HepG2 (cell line): ENCODE results near the gene SLC6A8. TPM values are rescaled to one million over a fixed set of nuclear protein-coding genes. Genes with fewer than 3 reads are reported as not detected.
A peak's percentile ranks its signal among the peaks of the same experiment; 100 is the strongest.

ENCODE experiments used
- ATAC-seq: fragments of 200-7000 bp; cut with Tn5 transposase; 3 replicates; pipeline ENCODE4 v1.9.1; 2020; ENCODE audit warnings: mild to moderate bottlenecking, moderate library complexity
- BruUV-seq: library from RNA; stranded (reverse); fragments of 400-500 nt; replicated peaks from 2 replicates; lab custom pipeline; 2021; lab: Mats Ljungman, UMichigan
- CTCF ChIA-PET: fragments of 300-600 bp; formaldehyde crosslinking; extraction: SDS; loops from one replicate; lab custom pipeline; 2021; ENCODE audit warnings: low total read pairs, inconsistent platforms, low intra/inter-chr PET ratio; lab: Yijun Ruan, JAX
- POLR2A ChIA-PET: fragments of 350-600 bp; sonication (Branson Sonifier 250); formaldehyde crosslinking; loops from one replicate; lab custom pipeline; 2020; ENCODE audit warnings: antibody characterized with exemption, inconsistent platforms; lab: Yijun Ruan, JAX
- DNase-seq: peaks from one replicate; pipeline ENCODE4 v3.0.0-alpha.2; 2015; ENCODE audit warnings: low spot score
- FAIRE-seq: peaks from 3 replicates; lab custom pipeline; 2011; peaks lifted over from hg19 to GRCh38; lab: Jason Lieb, UNC
- H2AFZ ChIP-seq: one replicate; pipeline ENCODE4 v1.6.1; 2011; ENCODE audit warnings: low read length, inconsistent platforms
- H3K27ac ChIP-seq: fragments of 300-600 bp; 3 replicates; pipeline ENCODE4 v1.8.0; 2011; ENCODE audit warnings: mixed run types, mild to moderate bottlenecking, mixed read lengths, low read length, inconsistent platforms; ENCODE audit not compliant: insufficient read depth; ENCODE audit errors: extremely low read length
- H3K27me3 ChIP-seq, 2 experiments: fragments of 200-600 bp in 1 of 2; 2 replicates in 1 of 2; 3 replicates in 1 of 2; pipeline versions ENCODE4 v1.6.0 to v1.8.0; 2011; ENCODE audit warnings: low read length in 2 of 2, mild to moderate bottlenecking in 2 of 2, moderate library complexity in 2 of 2, inconsistent platforms in 1 of 2; ENCODE audit not compliant: insufficient read depth in 2 of 2, control insufficient read depth in 1 of 2
- H3K36me3 ChIP-seq, 2 experiments: fragments of 200-600 bp in 1 of 2; replicated peaks in 1 of 2; 2 replicates in 1 of 2; 3 replicates in 1 of 2; pipeline versions ENCODE4 v1.5.1 to v1.8.0; 2011; ENCODE audit warnings: low read length in 2 of 2, inconsistent platforms in 1 of 2; ENCODE audit not compliant: insufficient read depth in 2 of 2, control insufficient read depth in 1 of 2
- H3K4me1 ChIP-seq: 2 replicates; pipeline ENCODE4 v1.5.1; 2012; ENCODE audit warnings: low read length, inconsistent platforms; ENCODE audit not compliant: insufficient read depth
- H3K4me2 ChIP-seq: 2 replicates; pipeline ENCODE4 v1.6.0; 2011; ENCODE audit warnings: low read depth, low read length, inconsistent platforms
- H3K4me3 ChIP-seq, 3 experiments: fragments of 200-600 bp in 1 of 3; sonication (generic), shearing (Covaris generic) in 1 of 3; replicated peaks in 1 of 3; 2 replicates each; pipeline ENCODE4 v1.5.1; 2011 to 2016; ENCODE audit warnings: low read length in 3 of 3, inconsistent platforms in 2 of 3, low read depth in 2 of 3, mild to moderate bottlenecking in 2 of 3, control low read depth in 1 of 3, mixed read lengths in 1 of 3; ENCODE audit not compliant: insufficient read depth in 1 of 3
- H3K79me2 ChIP-seq: one replicate; pipeline ENCODE4 v1.6.1; 2011; ENCODE audit warnings: low read length, inconsistent platforms; ENCODE audit not compliant: insufficient read depth
- H3K9ac ChIP-seq: 2 replicates; pipeline ENCODE4 v1.6.0; 2011; ENCODE audit warnings: mild to moderate bottlenecking, low read depth, low read length, inconsistent platforms; ENCODE audit not compliant: insufficient read depth
- H3K9me3 ChIP-seq: 2 replicates; pipeline ENCODE4 v1.5.1; 2012; ENCODE audit warnings: mild to moderate bottlenecking, low read length
- H4K20me1 ChIP-seq: 2 replicates; pipeline ENCODE4 v1.6.0; 2011; ENCODE audit warnings: inconsistent platforms, mild to moderate bottlenecking, low read length, moderate library complexity; ENCODE audit not compliant: insufficient read depth
- BRD4 ChIP-seq: sonication (generic); formaldehyde crosslinking; IDR thresholded peaks from 2 replicates; pipeline ENCODE4 v1.4.0; 2020; ENCODE audit warnings: missing genetic modification reagents
- CENPT ChIP-seq: sonication (generic); formaldehyde crosslinking; IDR thresholded peaks from 2 replicates; pipeline ENCODE4 v1.8.0; 2022; ENCODE audit warnings: low read depth, mild to moderate bottlenecking, moderate library complexity, missing genetic modification reagents
- HNF1A ChIP-seq, 2 experiments: sonication (generic) in 1 of 2; formaldehyde crosslinking in 1 of 2; IDR thresholded peaks; 2 replicates each; pipeline versions ENCODE4 v1.4.0 to v1.6.1; 2016 to 2020; ENCODE audit warnings: borderline replicate concordance in 1 of 2, low read depth in 1 of 2, mild to moderate bottlenecking in 1 of 2, missing genetic modification reagents in 1 of 2
- KLF15 ChIP-seq: sonication (generic); formaldehyde crosslinking; IDR thresholded peaks from 2 replicates; pipeline ENCODE4 v1.8.1; 2023; ENCODE audit warnings: borderline replicate concordance, mild to moderate bottlenecking, inconsistent platforms, missing genetic modification reagents, mixed read lengths
- MAFK ChIP-seq, 2 experiments: IDR thresholded peaks in 1 of 2; conservative IDR thresholded peaks in 1 of 2; 2 replicates each; pipeline ENCODE4 v1.6.1; 2011; ENCODE audit warnings: improper control_type of control experiment in 2 of 2, low read length in 2 of 2
- MXI1 ChIP-seq: IDR thresholded peaks from 3 replicates; pipeline ENCODE4 v1.6.1; 2012; ENCODE audit warnings: low read depth, low read length, inconsistent platforms, borderline replicate concordance
- NFE2L1 ChIP-seq: sonication (generic); formaldehyde crosslinking; IDR thresholded peaks from 2 replicates; pipeline ENCODE4 v1.4.0; 2020; ENCODE audit warnings: missing genetic modification reagents, mild to moderate bottlenecking, borderline replicate concordance
- NR0B2 ChIP-seq: sonication (generic); formaldehyde crosslinking; IDR thresholded peaks from 2 replicates; pipeline ENCODE4 v1.4.0; 2020; ENCODE audit warnings: mild to moderate bottlenecking, missing genetic modification reagents
- NR1H2 ChIP-seq: sonication (generic); formaldehyde crosslinking; IDR thresholded peaks from 2 replicates; pipeline ENCODE4 v1.8.1; 2022; ENCODE audit warnings: low read depth, missing genetic modification reagents, borderline replicate concordance
- SNAI1 ChIP-seq: sonication (generic); formaldehyde crosslinking; IDR thresholded peaks from 2 replicates; pipeline ENCODE4 v1.5.0; 2020; ENCODE audit warnings: mild to moderate bottlenecking, missing genetic modification reagents, borderline replicate concordance
- TSC22D2 ChIP-seq: sonication (generic); formaldehyde crosslinking; IDR thresholded peaks from 2 replicates; pipeline ENCODE4 v1.5.1; 2020; ENCODE audit warnings: missing genetic modification reagents, mild to moderate bottlenecking, borderline replicate concordance
- YEATS4 ChIP-seq: sonication (generic); formaldehyde crosslinking; IDR thresholded peaks from 2 replicates; pipeline ENCODE4 v1.4.0; 2020; ENCODE audit warnings: missing genetic modification reagents, borderline replicate concordance
- ZC3H4 ChIP-seq: sonication (generic); formaldehyde crosslinking; IDR thresholded peaks from 2 replicates; pipeline ENCODE4 v1.4.0; 2020; ENCODE audit warnings: missing genetic modification reagents, borderline replicate concordance
- ZNF33A ChIP-seq: sonication (generic); formaldehyde crosslinking; IDR thresholded peaks from 2 replicates; pipeline ENCODE4 v1.5.1; 2020; ENCODE audit warnings: missing genetic modification reagents, mild to moderate bottlenecking, moderate library complexity, borderline replicate concordance
- ZNF530 ChIP-seq: sonication (generic); formaldehyde crosslinking; IDR thresholded peaks from 2 replicates; pipeline ENCODE4 v1.5.0; 2020; ENCODE audit warnings: low read depth, mild to moderate bottlenecking, missing genetic modification reagents
- ZSCAN20 ChIP-seq: sonication (generic); formaldehyde crosslinking; IDR thresholded peaks from 2 replicates; pipeline ENCODE4 v1.4.0; 2020; ENCODE audit warnings: missing genetic modification reagents, mild to moderate bottlenecking, borderline replicate concordance
- WGBS: methylation state at CpG from one replicate; pipeline ENCODE4 v1.1.6; 2017; ENCODE audit warnings: low lambda C conversion rate; 5-methylcytosine and 5-hydroxymethylcytosine counted together
- in situ Hi-C: cut with HindIII; loops from 2 replicates; pipeline ENCODE4 v1.10.0; 2017; ENCODE audit warnings: low pct_unique_long_range_greater_than_20kb; ENCODE audit not compliant: extremely low pct_ligation_motif_present
- intact Hi-C: fragments of 100-400 bp; cut with micrococcal nuclease; formaldehyde crosslinking; loops from one replicate; pipeline ENCODE4 v1.10.0; 2022; ENCODE audit not compliant: unreplicated experiment
- polyA plus RNA-seq, 8 experiments: library from polyadenylated mRNA; depleted of rRNA in 3 of 8; stranded (reverse) in 7 of 8; unstranded in 1 of 8; fragments of >200 nt; fragmentation: Illumina TruSeq in 4 of 8; extraction: Trizol in 4 of 8; gene quantifications; 2 replicates each; pipeline versions ENCODE4 v1.2.1 to v1.2.3, GENCODE V29; 2011 to 2016; ENCODE audit warnings: low read depth in 4 of 8, missing spikeins in 1 of 8, mixed read lengths in 1 of 8; ENCODE audit not compliant: insufficient read depth in 1 of 8
- total RNA-seq, 5 experiments: library from RNA; depleted of rRNA; stranded (reverse); fragments of >200 nt; fragmentation: Illumina TruSeq; extraction: Trizol; gene quantifications; 2 replicates each; pipeline ENCODE4 v1.2.3, GENCODE V29; 2016; ENCODE audit warnings: low read depth in 1 of 5
- TF ChIP-seq, protein P1 (sequence below): IDR thresholded peaks from 2 replicates; pipeline ENCODE4 v1.6.1; 2016

The SLC6A8 gene
- total and polyA plus RNA-seq, 2 of the 13 experiments (the other 11 are each of a cell fraction or from before 2014, with no cell fraction given), result 13.9 to 176 TPM

GRCh38 chrX:153707406-153707805, 19.7 kb downstream of the SLC6A8 start (continued):
- TF ChIP-seq MAFK (conservative IDR thresholded peaks at IDR 0.05 in 1 of 2, IDR thresholded peaks at IDR 0.05 in 1 of 2; ENCODE audit: low read length in 2 of 2) (no peak), TSC22D2 (no peak), ZC3H4 (CRISPR knock-in tag) (no peak), ZSCAN20 (no peak), NR1H2 (CRISPR knock-in tag) (no peak), YEATS4 (CRISPR knock-in tag) (no peak), NFE2L1 (CRISPR knock-in tag) (no peak)

- Histone ChIP-seq H2AFZ (no peak overlapping the region), H4K20me1 (no peaks in the 10 kb centered on the region), H3K4me1 (no peaks in the 10 kb centered on the region), H3K79me2 (peaks cover 2% of the 10 kb centered on the region), H3K4me3 (no peak overlapping the region), H3K9me3 (no peaks in the 10 kb centered on the region), H3K36me3 (peaks cover 5 to 13% of the 10 kb centered on the region in 2 experiments; a peak in 4 of 5 replicates), H3K27me3 (no peaks in the 10 kb centered on the region), H3K4me2 (no peak overlapping the region), H3K27ac (no peak overlapping the region), H3K9ac (no peak overlapping the region)
- peak; percentile 75 for FAIRE-seq
- intact Hi-C loops (no loop called here), in situ Hi-C loops (no loop called here)
- no TSS peak for BruUV-seq
- WGBS, result 43% methylated on average over 2 of the region's 13 CpGs
- peak; percentile 86 for ATAC-seq
- peak; percentile 65 for DNase-seq
- ChIA-PET POLR2A (interaction anchor here (0.9 to 1.4 kb wide), 3 partner anchors 11 to 15 kb away, joined by 3 to 8 read pairs (median 4); no protein-coding TSS in a partner anchor), CTCF (interaction anchor here (0.6 kb wide), 1 partner anchor 39 kb away, joined by 3 read pairs; no protein-coding TSS in a partner anchor)
- TF ChIP-seq, protein P1, sequence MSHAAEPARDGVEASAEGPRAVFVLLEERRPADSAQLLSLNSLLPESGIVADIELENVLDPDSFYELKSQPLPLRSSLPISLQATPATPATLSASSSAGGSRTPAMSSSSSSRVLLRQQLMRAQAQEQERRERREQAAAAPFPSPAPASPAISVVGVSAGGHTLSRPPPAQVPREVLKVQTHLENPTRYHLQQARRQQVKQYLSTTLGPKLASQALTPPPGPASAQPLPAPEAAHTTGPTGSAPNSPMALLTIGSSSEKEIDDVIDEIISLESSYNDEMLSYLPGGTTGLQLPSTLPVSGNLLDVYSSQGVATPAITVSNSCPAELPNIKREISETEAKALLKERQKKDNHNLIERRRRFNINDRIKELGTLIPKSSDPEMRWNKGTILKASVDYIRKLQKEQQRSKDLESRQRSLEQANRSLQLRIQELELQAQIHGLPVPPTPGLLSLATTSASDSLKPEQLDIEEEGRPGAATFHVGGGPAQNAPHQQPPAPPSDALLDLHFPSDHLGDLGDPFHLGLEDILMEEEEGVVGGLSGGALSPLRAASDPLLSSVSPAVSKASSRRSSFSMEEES (CRISPR knock-in tag), result no peak
- no peak for TF ChIP-seq CENPT
- no peak for TF ChIP-seq NR0B2 (CRISPR knock-in tag)
- TF ChIP-seq HNF1A (IDR thresholded peaks at IDR 0.05; ENCODE audit: low read depth), result no peak
- TF ChIP-seq HNF1A (CRISPR knock-in tag; IDR thresholded peaks at IDR 0.05; ENCODE audit: borderline replicate concordance), result no peak
- TF ChIP-seq ZNF33A (CRISPR knock-in tag), result no peak
- peak; percentile 33; the same call in 1 of the 3 replicates for TF ChIP-seq MXI1
- TF ChIP-seq KLF15 (CRISPR knock-in tag), result no peak
- TF ChIP-seq BRD4 (CRISPR knock-in tag), result no peak
- no peak for TF ChIP-seq ZNF530
- TF ChIP-seq SNAI1 (CRISPR knock-in tag), result no peak
These were observed 20.7 kb downstream of the SLC6A8 start for GRCh38 chrX:153708415-153708814.
